ENCODE measurements around the gene KIAA1614.
"Not testable (repeated sequence)": the region's sequence is repeated elsewhere in the genome, so short reads cannot be mapped to it uniquely, and the experiment has no call there.

KIAA1614 gene

GRCh38 chr1:180956028-180956640 lies 43.4 kb downstream of the KIAA1614 start:
- H3K4me3 ChIP-seq (replicated peaks in 1 of 2; ENCODE audit: low read depth in 2 of 2, low read length in 2 of 2) = no peak overlapping the region
- no peak for TF ChIP-seq CTCF (IDR thresholded peaks at IDR 0.05; ENCODE audit: low read depth, low read length)
- DNase-seq (ENCODE audit: low read depth in 2 of 2) = no peak

- not testable (repeated sequence) for H3K4me3 ChIP-seq (replicated peaks in 1 of 2; ENCODE audit: low read depth in 2 of 2, low read length in 2 of 2); DNase-seq (ENCODE audit: low read depth in 2 of 2)
Measured at GRCh38 chr1:180959620-180960019, 46.9 kb downstream of the KIAA1614 start.

GRCh38 chr1:180961622-180962021 lies 48.9 kb downstream of the KIAA1614 start:
- H3K4me3 ChIP-seq (replicated peaks in 1 of 2; ENCODE audit: low read depth in 2 of 2, low read length in 2 of 2) = no peak overlapping the region
- no peak for TF ChIP-seq CTCF (IDR thresholded peaks at IDR 0.05; ENCODE audit: low read depth, low read length)
- no peak for DNase-seq (ENCODE audit: low read depth in 2 of 2)

- no peak overlapping the region for H3K4me3 ChIP-seq (replicated peaks in 1 of 2; ENCODE audit: low read depth in 2 of 2, low read length in 2 of 2)
- DNase-seq (ENCODE audit: low read depth in 2 of 2) = no peak
- no peak for TF ChIP-seq CTCF (IDR thresholded peaks at IDR 0.05; ENCODE audit: low read depth, low read length)
Measured at GRCh38 chr1:180962178-180962577, 49.5 kb downstream of the KIAA1614 start.

GRCh38 chr1:180964056-180964455 lies 51.4 kb downstream of the KIAA1614 start:
- TF ChIP-seq CTCF (IDR thresholded peaks at IDR 0.05; ENCODE audit: low read depth, low read length) = no peak
- no peak overlapping the region for H3K4me3 ChIP-seq (replicated peaks in 1 of 2; ENCODE audit: low read depth in 2 of 2, low read length in 2 of 2)
- DNase-seq (ENCODE audit: low read depth in 2 of 2) = no peak

GRCh38 chr1:180964595-180964994 lies 51.9 kb downstream of the KIAA1614 start:
- TF ChIP-seq CTCF (IDR thresholded peaks at IDR 0.05; ENCODE audit: low read depth, low read length) = no peak
- no peak for DNase-seq (ENCODE audit: low read depth in 2 of 2)
- H3K4me3 ChIP-seq (replicated peaks in 1 of 2; ENCODE audit: low read depth in 2 of 2, low read length in 2 of 2) = no peak overlapping the region

- TF ChIP-seq CTCF (IDR thresholded peaks at IDR 0.05; ENCODE audit: low read depth, low read length) = no peak
- no peak overlapping the region for H3K4me3 ChIP-seq (replicated peaks in 1 of 2; ENCODE audit: low read depth in 2 of 2, low read length in 2 of 2)
- DNase-seq (ENCODE audit: low read depth in 2 of 2) = no peak
Measured at GRCh38 chr1:180966312-180966711, 53.6 kb downstream of the KIAA1614 start.
